ENCODE measurements around the gene NELL2.
"Not testable (repeated sequence)": the region's sequence is repeated elsewhere in the genome, so short reads cannot be mapped to it uniquely, and the experiment has no call there.

The NELL2 gene

GRCh38 chr12:44875954-44876543, at the start of gene NELL2:
TSS of gene NELL2 (minus strand) at chr12:44876315. CDS start at chr12:44875869, 446 bp downstream.
- no peak for DNase-seq (ENCODE audit: low read depth)

- DNase-seq (ENCODE audit: low read depth): no peak
Measured at GRCh38 chr12:44921736-44922135, 45.6 kb upstream of the NELL2 start.

GRCh38 chr12:44917141-44917540, 41.0 kb upstream of the NELL2 start:
- no peak for DNase-seq (ENCODE audit: low read depth)

- no peak for DNase-seq (ENCODE audit: low read depth)
Measured at GRCh38 chr12:44915958-44916357, 39.8 kb upstream of the NELL2 start.

GRCh38 chr12:44904321-44904720, 28.2 kb upstream of the NELL2 start:
- DNase-seq (ENCODE audit: low read depth): no peak

GRCh38 chr12:44898108-44898507, 22.0 kb upstream of the NELL2 start:
- not testable (repeated sequence) for DNase-seq (ENCODE audit: low read depth)

GRCh38 chr12:44889926-44890325, 13.8 kb upstream of the NELL2 start:
- no peak for DNase-seq (ENCODE audit: low read depth)

GRCh38 chr12:44889162-44889561, 13.0 kb upstream of the NELL2 start:
- no peak for DNase-seq (ENCODE audit: low read depth)

GRCh38 chr12:44885902-44886301, 9.8 kb upstream of the NELL2 start:
- no peak for DNase-seq (ENCODE audit: low read depth)

- no peak for DNase-seq (ENCODE audit: low read depth)
Measured at GRCh38 chr12:44881197-44881596, 5.1 kb upstream of the NELL2 start.

- no peak for DNase-seq (ENCODE audit: low read depth)
Measured at GRCh38 chr12:44876544-44877410, 662 bp upstream of the NELL2 start.

GRCh38 chr12:44875417-44875953, 630 bp downstream of the NELL2 start:
- DNase-seq (ENCODE audit: low read depth): no peak

GRCh38 chr12:44874981-44875416, 1.1 kb downstream of the NELL2 start:
- no peak for DNase-seq (ENCODE audit: low read depth)

- no peak for DNase-seq (ENCODE audit: low read depth)
Measured at GRCh38 chr12:44873898-44874297, 2.2 kb downstream of the NELL2 start.

- DNase-seq (ENCODE audit: low read depth): no peak
Measured at GRCh38 chr12:44869503-44869902, 6.6 kb downstream of the NELL2 start.

GRCh38 chr12:44863867-44864266, 12.2 kb downstream of the NELL2 start:
- DNase-seq (ENCODE audit: low read depth): no peak

GRCh38 chr12:44859998-44860689, 16.0 kb downstream of the NELL2 start:
- no peak for DNase-seq (ENCODE audit: low read depth)

GRCh38 chr12:44858226-44858855, 17.8 kb downstream of the NELL2 start:
- DNase-seq (ENCODE audit: low read depth): no peak

GRCh38 chr12:44852483-44852882, 23.6 kb downstream of the NELL2 start:
- DNase-seq (ENCODE audit: low read depth): no peak

GRCh38 chr12:44851586-44851985, 24.5 kb downstream of the NELL2 start:
- no peak for DNase-seq (ENCODE audit: low read depth)

- DNase-seq (ENCODE audit: low read depth): no peak
Measured at GRCh38 chr12:44848703-44849085, 27.4 kb downstream of the NELL2 start.

Measured in CMK (cell line).